Hematopoietic multipotent progenitor cell treated with erythropoietin and hydrocortisone succinate and interleukin-3 and kit ligand, for 17 days (in vitro differentiated cells): ENCODE measurements around the gene EDN2.

ENCODE experiments used
- DNase-seq: peaks from one replicate; pipeline ENCODE4 v3.0.0-alpha.2; 2015; ENCODE audit warnings: low spot score

Gene EDN2

DNA sequence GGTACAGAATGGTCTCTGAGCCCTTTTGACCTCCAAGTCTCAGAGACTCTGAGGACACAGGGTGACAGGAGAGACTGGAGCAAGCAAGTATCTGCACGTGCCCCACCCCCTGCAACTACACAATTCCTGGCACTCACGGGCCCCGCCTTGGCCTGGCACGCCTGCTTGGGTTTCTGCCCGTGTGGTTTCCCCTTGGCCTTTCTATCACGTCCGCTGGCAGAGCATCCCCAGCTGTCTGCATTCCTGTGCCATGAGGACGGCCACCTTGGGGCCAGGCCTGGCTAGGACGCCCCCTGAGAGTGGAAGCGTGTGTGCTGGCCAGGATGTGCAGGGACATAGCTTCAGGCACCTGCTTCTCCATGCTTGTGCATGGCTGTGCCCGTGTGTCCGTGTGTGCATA is 14.3 kb upstream of the EDN2 start:
- DNase-seq, result no peak

DNA sequence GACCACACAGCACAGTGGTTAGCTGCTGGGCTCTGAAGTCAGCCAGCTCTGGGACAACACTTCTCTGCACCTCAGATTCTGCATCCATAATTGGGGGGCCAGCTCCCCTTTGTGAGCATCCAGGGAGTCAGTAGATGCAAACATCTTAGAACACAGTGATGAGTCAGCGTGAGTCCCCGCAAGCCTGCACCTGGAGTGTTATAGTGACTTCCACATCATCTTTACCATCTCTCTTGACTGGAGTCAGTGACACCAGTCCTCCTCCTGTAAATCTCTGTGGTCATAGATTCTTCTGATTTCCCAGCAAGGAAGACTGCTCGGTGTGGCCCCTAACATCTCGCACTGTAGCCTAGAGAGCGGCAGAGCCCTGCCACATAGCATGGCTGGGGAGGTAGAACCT is 13.9 kb upstream of the EDN2 start:
- DNase-seq, result no peak

DNA sequence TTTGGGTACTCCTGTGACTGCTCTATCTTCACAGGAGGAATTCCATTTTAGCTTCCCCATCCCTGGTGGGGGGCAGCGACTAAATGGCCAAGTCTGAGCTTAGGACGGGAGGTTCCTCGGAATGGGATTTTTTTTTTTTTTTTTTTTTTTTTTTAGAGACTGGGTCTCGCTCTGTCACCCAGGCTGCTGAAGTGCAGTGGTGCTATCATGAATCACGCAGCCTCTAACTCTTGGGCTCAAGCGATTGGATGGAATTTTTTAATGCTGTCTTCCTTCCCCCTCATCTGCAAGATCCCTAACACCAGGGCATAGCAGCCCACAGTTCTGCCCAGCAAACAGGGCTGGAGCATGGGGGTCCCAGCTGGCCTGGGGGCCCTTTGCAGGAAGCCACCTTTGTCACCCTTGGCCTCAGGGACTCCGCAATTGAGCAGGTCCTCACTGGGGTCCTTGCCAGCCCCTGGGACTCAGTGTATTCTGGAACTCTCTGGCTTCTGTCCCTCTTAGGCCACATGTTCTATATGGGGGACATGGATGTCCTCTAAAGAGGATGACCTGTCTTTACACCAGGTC is 13.1 kb upstream of the EDN2 start:
- DNase-seq, result no peak

DNA sequence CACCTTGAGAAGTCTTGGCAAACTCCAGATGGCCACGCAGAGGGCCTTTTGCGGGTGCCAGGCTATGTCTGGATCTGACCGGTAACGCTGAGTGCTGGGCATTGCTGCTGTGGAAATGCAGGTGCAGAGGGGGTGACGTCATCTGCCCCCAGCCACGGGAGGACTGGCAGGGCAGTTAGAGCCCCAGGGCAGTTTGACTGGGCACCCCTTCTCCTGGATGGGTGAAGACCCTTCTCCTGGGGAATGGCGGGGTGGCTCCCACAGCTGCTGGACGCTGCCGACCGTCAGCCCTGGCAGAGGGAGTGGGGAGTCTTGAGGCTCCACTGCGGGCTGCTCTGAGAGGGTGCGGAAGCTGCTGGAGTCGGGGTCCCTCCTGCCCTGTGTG is 12.6 kb upstream of the EDN2 start:
- DNase-seq, result no peak

- DNase-seq, result no peak
Measured at GRCh38 chr1:41496080-41497055, 11.9 kb upstream of the EDN2 start.

GRCh38 chr1:41495210-41495948 is 10.9 kb upstream of the EDN2 start:
- DNase-seq, result no peak

DNA sequence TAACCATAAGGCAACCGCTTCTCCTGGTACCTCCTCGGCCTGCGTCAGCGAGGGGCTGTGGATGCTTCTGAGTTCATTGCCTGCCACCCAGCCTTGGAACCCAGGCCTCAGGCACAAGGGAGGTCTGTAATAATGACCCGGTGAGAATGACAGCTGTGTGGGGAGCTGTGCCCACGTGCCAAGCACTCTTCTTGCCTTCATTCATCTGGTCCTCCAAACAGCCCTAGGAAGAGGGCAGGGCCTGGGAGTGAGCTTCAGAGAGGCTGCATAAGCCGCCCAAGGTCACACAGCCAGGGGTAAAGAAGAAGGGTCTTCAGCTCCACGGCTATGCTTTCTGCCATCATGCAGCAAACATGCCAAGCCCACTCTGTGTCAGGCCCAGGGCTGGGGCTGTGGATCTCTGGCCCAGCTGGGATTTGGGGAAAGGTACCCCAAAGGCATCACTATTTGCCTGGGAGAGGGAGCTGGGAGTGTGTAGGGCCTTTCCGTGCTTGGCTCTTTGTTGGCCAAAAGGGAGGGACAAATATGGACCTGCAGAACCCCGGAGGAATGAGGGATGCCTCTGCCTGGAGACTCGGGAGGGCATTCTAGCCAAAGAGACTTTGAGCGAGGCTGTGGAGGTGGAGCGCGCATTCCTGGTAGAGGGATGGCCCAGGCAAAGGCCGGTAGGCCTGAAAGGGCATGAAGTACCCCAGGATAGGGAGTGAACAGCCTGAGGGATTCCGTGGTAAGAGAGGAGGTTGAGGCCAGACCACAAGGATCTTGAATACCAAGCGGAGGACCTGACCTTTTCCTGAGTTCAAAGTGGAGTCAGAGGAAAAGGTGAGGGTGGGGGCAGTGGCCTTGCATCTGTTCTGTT is 10.1 kb upstream of the EDN2 start:
- DNase-seq, result no peak

DNA sequence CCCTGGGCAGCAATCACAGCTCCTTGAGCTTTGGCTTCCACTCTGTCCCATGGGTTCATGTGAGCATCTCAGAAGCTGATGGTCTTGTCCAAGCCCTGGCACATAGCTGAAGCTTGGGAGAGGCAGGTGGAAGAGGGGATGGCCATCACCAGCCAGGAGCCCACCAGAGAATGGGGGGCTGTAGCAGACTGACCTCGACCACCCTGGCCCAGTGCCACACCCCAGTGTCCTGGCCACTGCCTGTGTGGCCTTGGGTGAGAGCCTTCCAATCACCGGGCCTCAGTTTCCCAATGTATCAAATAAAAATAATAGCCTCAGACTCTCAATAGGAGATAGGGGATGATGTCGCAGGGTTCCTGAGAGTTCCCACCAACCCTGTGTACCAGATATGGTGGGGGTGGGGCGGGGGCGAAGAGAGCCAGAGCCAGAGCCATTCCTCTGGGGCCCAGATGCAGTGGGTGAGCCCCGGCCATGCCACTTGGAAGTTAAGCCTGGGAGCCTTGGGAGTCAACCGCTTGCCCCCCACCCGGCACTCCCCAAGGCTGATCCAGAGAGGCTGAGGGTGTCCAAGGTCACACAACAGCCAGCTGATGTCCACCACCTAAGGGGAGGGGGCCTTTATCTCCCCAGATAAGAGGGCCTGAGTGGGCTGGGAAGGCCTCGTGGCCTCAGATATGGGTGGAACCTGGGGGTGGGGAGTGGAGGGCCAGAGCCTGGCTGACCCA is 9.3 kb upstream of the EDN2 start:
- no peak for DNase-seq

DNA sequence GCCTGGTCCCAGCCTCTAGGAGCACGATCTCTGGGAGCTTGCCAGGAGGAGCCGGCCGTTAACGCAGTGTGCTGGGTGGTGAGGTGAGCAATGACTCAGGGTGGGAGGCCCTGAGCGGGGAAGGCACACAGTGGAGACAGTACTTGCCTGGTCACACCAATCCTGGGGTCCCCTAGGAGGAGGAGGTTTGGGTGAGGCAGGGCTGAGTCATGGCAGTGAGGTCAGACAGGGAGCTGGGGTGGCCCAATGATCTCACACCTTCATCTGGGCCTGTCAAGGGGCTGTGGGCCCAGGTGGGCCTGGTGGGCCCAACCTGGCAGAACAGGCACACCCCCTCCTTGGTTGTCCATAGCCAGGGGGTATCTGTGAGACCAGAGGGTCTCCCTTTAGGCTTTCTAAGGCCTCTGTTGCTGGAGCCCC is 8.6 kb upstream of the EDN2 start:
- no peak for DNase-seq

GRCh38 chr1:41492341-41492848 is 7.9 kb upstream of the EDN2 start:
- DNase-seq, result peak; percentile 5

GRCh38 chr1:41490911-41491310 is 6.4 kb upstream of the EDN2 start:
- no peak for DNase-seq

DNA sequence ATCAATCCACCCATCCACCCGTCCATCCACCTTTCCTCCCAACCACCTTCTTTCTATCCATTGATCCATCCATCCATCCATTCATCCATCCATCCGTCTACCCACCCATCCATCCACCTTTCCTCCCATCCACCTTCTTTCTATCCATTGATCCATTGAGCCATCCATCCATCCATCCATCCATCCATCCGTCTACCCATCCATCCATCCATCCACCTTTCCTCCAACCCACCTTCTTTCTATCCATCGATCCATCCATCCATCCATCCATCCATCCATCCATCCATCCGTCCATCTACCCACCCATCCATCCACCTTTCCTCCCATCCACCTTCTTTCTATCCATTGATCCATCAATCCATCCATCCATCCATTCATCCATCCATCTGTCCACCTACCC is 5.1 kb upstream of the EDN2 start:
- DNase-seq, result no peak

DNA sequence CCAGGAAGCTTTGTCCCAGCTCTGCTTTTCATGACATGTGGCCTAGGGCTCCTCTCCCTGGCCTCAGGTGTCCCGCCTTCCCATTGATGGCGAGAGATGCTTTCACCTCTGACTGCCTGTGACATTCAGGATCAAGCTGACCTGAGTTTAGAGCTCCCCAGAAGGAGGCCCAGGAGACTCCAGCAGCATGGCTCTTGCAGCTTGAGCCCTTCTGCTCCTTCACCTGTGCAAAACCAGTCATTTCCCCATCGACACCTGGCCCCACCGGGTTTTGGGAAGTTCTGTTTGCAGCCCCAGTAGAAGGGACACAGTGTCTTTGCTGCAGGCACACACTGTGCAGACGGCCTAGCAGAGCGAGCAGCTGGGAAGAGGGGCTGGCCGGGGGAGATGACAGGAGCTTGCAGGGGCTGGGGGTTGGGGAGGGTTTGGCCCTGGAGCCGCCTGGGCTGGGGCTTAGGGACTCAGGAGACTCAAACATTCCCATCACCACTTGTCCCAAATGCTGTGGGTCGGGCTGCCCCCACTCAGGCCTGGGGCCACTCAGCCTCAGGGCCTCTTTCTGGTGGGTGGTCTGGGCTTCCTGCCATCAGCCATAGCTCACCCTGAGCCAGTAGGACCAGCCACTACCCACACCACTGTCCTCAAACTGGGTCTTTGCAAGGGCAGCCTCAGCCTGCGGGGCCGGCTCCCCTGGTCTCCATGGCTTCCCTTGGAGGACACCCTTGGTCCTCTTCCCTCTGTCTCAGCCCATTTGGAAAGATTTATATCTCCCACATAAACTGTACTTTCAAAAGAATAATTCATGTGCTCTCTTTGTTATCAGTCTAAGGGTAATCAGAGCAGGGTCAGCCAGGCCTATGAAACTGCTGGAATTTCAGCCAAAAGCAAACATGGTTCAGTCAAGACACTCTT is 3.8 kb upstream of the EDN2 start:
- no peak for DNase-seq

- DNase-seq, result no peak
Measured at GRCh38 chr1:41487126-41488039, 2.9 kb upstream of the EDN2 start.

DNA sequence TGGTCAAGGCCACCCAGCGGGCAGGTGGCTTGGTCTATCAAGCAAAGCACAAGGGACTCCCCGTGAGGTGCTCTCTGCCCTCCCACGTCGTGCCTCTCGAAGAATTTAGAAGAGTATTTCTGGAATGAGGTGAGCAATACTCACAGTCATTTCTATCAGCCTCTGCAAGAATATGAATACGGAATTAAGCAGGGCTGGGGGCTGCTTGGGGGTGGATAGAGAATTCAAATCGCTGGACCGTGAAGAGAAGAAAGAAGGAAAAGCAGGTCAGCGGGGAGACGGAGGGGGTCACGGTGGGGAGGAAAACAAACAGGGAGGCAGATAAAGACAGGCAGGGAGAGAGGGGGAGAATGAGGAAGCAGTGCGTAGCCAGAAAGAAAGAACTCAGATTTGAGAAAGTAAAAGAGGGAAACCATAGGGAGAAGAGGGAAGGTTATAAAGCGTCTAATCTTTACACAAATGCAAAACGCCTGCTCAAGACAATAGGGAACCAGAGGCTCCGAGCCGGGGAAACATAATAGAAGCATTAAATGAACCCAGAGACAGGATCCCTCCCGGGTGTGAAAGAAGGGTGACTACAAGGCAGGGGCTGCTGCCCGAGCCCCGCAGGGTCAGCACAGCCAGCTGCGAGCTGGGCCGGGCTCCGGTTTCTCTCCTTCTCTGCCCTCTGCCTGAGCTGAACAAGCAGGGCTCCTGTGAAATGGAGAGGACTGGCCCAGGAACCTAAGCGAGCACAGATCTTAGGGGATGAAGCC is 2.1 kb upstream of the EDN2 start:
- DNase-seq, result no peak

DNA sequence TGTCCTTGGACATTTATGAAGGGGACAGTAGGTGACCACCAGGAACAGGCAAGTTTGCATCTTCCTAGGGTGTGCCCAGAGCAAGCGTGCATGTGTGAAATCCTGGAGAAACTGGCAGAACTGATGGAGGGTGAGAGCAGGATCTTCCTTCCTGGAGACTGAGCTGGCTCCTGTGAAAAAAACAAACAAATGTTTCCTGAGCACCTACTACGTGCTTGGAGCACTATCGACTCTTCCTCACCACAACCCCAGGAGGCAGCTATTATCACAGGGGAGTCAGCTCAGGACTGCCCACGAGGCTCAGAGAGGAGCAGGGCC is 1.5 kb upstream of the EDN2 start:
- DNase-seq, result no peak

- DNase-seq, result no peak
Measured at GRCh38 chr1:41485605-41486004, 1.1 kb upstream of the EDN2 start.

DNA sequence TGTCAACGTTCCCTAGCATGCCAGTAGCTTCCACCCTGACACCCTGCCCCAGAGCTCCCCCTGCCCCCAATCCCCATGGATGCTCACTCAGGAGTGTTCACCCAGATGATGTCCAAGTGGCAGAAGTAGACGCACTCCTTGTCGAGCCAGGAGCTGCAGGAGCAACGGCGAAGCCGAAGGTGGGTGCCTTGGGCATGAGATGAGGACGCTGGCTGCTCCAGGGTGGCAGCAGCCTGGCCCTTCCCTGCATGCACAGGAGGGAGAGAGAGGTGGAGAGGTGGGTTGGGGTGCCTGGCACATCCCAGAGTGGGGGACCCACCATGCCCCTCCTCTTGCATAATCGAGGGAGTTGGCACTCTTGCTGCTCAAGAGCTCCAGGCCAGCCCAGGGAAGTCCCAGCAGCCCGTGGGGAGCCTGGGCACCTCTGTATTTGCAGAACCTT is 502 bp downstream of the EDN2 start:
- no peak for DNase-seq
